Measurements from ENCODE around the gene LRRK2.

DNA sequence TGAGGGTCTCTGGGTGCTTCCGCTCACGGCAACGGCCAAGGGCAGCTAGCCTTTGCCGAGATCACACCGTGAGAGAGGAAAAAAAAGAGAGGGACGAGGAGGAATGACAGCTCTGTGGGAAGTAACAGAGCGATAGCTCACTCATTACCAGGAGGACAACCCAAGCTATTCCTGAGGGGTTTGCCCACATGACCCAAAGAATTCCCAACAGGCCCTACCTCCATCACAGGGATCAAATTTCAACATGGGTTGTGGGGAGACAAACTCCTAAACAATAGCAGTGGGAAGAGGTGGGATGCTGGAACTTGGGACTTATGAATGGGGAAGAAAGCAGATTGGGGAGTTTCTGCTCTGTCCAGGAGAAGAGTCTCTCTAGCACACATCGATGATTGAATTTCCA is 180.6 kb downstream of the LRRK2 start:
- TF ChIP-seq TBP (IDR thresholded peaks at IDR 0.05; ENCODE audit: low read depth, low read length) (no peak), EGR1 (IDR thresholded peaks at IDR 0.05; ENCODE audit: borderline replicate concordance, low read depth, low read length) (no peak), MAFK (IDR thresholded peaks at IDR 0.05; ENCODE audit: low read depth, low read length) (no peak), SUZ12 (IDR thresholded peaks at IDR 0.05; ENCODE audit: low read length) (no peak), BCL11A (IDR thresholded peaks at IDR 0.05; ENCODE audit: low read depth in 2 of 2, low read length in 2 of 2) (no peak), CBX8 (IDR thresholded peaks at IDR 0.05; ENCODE audit: borderline replicate concordance, low read depth, low read length) (no peak), JUN (IDR thresholded peaks at IDR 0.05; ENCODE audit: low read depth, low read length) (no peak), EZH2 (IDR thresholded peaks at IDR 0.05; ENCODE audit: low read depth, low read length, severe bottlenecking) (no peak), POLR2A (IDR thresholded peaks at IDR 0.05; ENCODE audit: control extremely low read depth in 1 of 2, low read depth in 2 of 2, low read length in 2 of 2) (no peak), CREB1 (IDR thresholded peaks at IDR 0.05) (no peak)
- TF ChIP-seq, protein P1, sequence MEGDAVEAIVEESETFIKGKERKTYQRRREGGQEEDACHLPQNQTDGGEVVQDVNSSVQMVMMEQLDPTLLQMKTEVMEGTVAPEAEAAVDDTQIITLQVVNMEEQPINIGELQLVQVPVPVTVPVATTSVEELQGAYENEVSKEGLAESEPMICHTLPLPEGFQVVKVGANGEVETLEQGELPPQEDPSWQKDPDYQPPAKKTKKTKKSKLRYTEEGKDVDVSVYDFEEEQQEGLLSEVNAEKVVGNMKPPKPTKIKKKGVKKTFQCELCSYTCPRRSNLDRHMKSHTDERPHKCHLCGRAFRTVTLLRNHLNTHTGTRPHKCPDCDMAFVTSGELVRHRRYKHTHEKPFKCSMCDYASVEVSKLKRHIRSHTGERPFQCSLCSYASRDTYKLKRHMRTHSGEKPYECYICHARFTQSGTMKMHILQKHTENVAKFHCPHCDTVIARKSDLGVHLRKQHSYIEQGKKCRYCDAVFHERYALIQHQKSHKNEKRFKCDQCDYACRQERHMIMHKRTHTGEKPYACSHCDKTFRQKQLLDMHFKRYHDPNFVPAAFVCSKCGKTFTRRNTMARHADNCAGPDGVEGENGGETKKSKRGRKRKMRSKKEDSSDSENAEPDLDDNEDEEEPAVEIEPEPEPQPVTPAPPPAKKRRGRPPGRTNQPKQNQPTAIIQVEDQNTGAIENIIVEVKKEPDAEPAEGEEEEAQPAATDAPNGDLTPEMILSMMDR (IDR thresholded peaks at IDR 0.05; ENCODE audit: control extremely low read depth in 1 of 3, insufficient read depth in 1 of 3, low read depth in 1 of 3, low read length in 3 of 3), result no peak
- TF ChIP-seq, protein P2, sequence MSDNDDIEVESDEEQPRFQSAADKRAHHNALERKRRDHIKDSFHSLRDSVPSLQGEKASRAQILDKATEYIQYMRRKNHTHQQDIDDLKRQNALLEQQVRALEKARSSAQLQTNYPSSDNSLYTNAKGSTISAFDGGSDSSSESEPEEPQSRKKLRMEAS (IDR thresholded peaks at IDR 0.05), result no peak
